WTC11 (cell line): ENCODE results near the gene AOAH. TPM values are rescaled to one million over a fixed set of nuclear protein-coding genes. Genes with fewer than 3 reads are reported as not detected.

Experiments used
- ATAC-seq: fragments of 200-7000 bp; cut with Tn5 transposase; 2 replicates; pipeline ENCODE4 v1.10.0; 2021; ENCODE audit warnings: mild to moderate bottlenecking, moderate library complexity
- CTCF ChIA-PET: fragments of 300-600 bp; sonication (Branson Sonifier 250); formaldehyde crosslinking; loops from one replicate; lab custom pipeline; 2021; ENCODE audit warnings: antibody characterized with exemption; lab: Charles Lee
- POLR2A ChIA-PET: fragments of 350-600 bp; sonication (Branson Sonifier 250); formaldehyde crosslinking; loops from one replicate; lab custom pipeline; 2021; ENCODE audit warnings: antibody characterized with exemption; lab: Charles Lee
- DNase-seq: peaks from one replicate; pipeline ENCODE4 v3.0.0; 2021; ENCODE audit warnings: low spot score
- H3K27ac Mint-ChIP-seq: 2 replicates; pipeline ENCODE4 v1.8.0; 2021; ENCODE audit warnings: mixed read lengths
- H3K27me3 Mint-ChIP-seq: 2 replicates; pipeline ENCODE4 v1.8.0; 2021; ENCODE audit warnings: low read depth, mild to moderate bottlenecking, moderate library complexity, mixed read lengths
- H3K36me3 Mint-ChIP-seq: 2 replicates; pipeline ENCODE4 v1.8.0; 2021; ENCODE audit warnings: mixed read lengths
- H3K4me1 Mint-ChIP-seq: 2 replicates; pipeline ENCODE4 v1.8.0; 2022; ENCODE audit warnings: mixed read lengths
- H3K4me3 Mint-ChIP-seq: 2 replicates; pipeline ENCODE4 v1.8.0; 2021; ENCODE audit warnings: mild to moderate bottlenecking, moderate library complexity, mixed read lengths
- H3K9me3 Mint-ChIP-seq: 2 replicates; pipeline ENCODE4 v1.8.0; 2021; ENCODE audit warnings: mixed read lengths
- CBFB ChIP-seq: sonication (generic); formaldehyde crosslinking; IDR thresholded peaks from 2 replicates; pipeline ENCODE4 v1.8.1; 2022; ENCODE audit warnings: mild to moderate bottlenecking, low read depth, missing genetic modification reagents
- CTCF ChIP-seq: fragments of 200-600 bp; IDR thresholded peaks from 2 replicates; pipeline ENCODE4 v1.8.0; 2022; ENCODE audit warnings: antibody characterized with exemption
- EMX1 ChIP-seq: fragments of 250-450 bp; sonication (Bioruptor Pico); IDR thresholded peaks from 2 replicates; pipeline ENCODE4 v1.8.0; 2021; ENCODE audit warnings: mild to moderate bottlenecking
- GRHL2 ChIP-seq: fragments of 250-450 bp; sonication (Bioruptor Pico); IDR thresholded peaks from 2 replicates; pipeline ENCODE4 v1.8.0; 2022; ENCODE audit warnings: mild to moderate bottlenecking, moderate library complexity; ENCODE audit not compliant: insufficient replicate concordance, severe bottlenecking
- HMGA2 ChIP-seq: fragments of 250-450 bp; sonication (Bioruptor Pico); IDR thresholded peaks from 2 replicates; pipeline ENCODE4 v1.4.0; 2021; ENCODE audit warnings: mild to moderate bottlenecking, moderate library complexity
- IRF2 ChIP-seq: sonication (generic); formaldehyde crosslinking; IDR thresholded peaks from 2 replicates; pipeline ENCODE4 v1.8.0; 2022; ENCODE audit warnings: low read depth, missing genetic modification reagents, borderline replicate concordance
- KAT7 ChIP-seq: sonication (generic); formaldehyde crosslinking; IDR thresholded peaks from 2 replicates; pipeline ENCODE4 v1.8.1; 2023; ENCODE audit warnings: missing genetic modification reagents, mild to moderate bottlenecking, borderline replicate concordance
- PREB ChIP-seq: sonication (generic); formaldehyde crosslinking; IDR thresholded peaks from 2 replicates; pipeline ENCODE4 v1.8.1; 2022; ENCODE audit warnings: mild to moderate bottlenecking, missing genetic modification reagents, moderate library complexity, borderline replicate concordance
- SMAD4 ChIP-seq: sonication (generic); formaldehyde crosslinking; IDR thresholded peaks from 2 replicates; pipeline ENCODE4 v1.8.0; 2022; ENCODE audit warnings: mild to moderate bottlenecking, missing genetic modification reagents
- SOX15 ChIP-seq: fragments of 250-450 bp; sonication (Bioruptor Pico); IDR thresholded peaks from 2 replicates; pipeline ENCODE4 v1.9.0; 2021; ENCODE audit warnings: mild to moderate bottlenecking
- TCF7 ChIP-seq: sonication (generic); formaldehyde crosslinking; IDR thresholded peaks from 2 replicates; pipeline ENCODE4 v1.8.0; 2022; ENCODE audit warnings: mild to moderate bottlenecking, low read depth, missing genetic modification reagents, moderate library complexity
- TEAD1 ChIP-seq: sonication (generic); formaldehyde crosslinking; IDR thresholded peaks from 2 replicates; pipeline ENCODE4 v1.8.0; 2022; ENCODE audit warnings: mild to moderate bottlenecking, missing genetic modification reagents
- ZNF263 ChIP-seq: sonication (generic); formaldehyde crosslinking; IDR thresholded peaks from 2 replicates; pipeline ENCODE4 v1.8.1; 2022; ENCODE audit warnings: low read depth, mild to moderate bottlenecking, moderate library complexity, missing genetic modification reagents
- ZNF317 ChIP-seq: sonication (generic); formaldehyde crosslinking; IDR thresholded peaks from 2 replicates; pipeline ENCODE4 v1.8.1; 2023; ENCODE audit warnings: low read depth, mild to moderate bottlenecking, moderate library complexity, missing genetic modification reagents, borderline replicate concordance
- ZNF396 ChIP-seq: fragments of 250-450 bp; sonication (Bioruptor Pico); IDR thresholded peaks from 2 replicates; pipeline ENCODE4 v1.8.0; 2021; ENCODE audit warnings: mild to moderate bottlenecking, moderate library complexity, borderline replicate concordance
- total RNA-seq: library from RNA; stranded (reverse); gene quantifications from 3 replicates; pipeline ENCODE4 v1.2.3, GENCODE V29; 2021
- TF ChIP-seq, protein P1 (sequence below): sonication (generic); formaldehyde crosslinking; IDR thresholded peaks from 2 replicates; pipeline ENCODE4 v1.8.1; 2023; ENCODE audit warnings: mild to moderate bottlenecking, missing genetic modification reagents
- TF ChIP-seq, protein P2 (sequence below): fragments of 250-450 bp; sonication (Bioruptor Pico); IDR thresholded peaks from 2 replicates; pipeline ENCODE4 v1.9.0; 2021; ENCODE audit warnings: moderate library complexity, mild to moderate bottlenecking, inconsistent platforms, borderline replicate concordance
- TF ChIP-seq, protein P3 (sequence below): sonication (generic); formaldehyde crosslinking; IDR thresholded peaks from 2 replicates; pipeline ENCODE4 v1.8.0; 2022; ENCODE audit warnings: mild to moderate bottlenecking, missing genetic modification reagents
- TF ChIP-seq, protein P4 (sequence below): fragments of 250-450 bp; sonication (Bioruptor Pico); IDR thresholded peaks from 2 replicates; pipeline ENCODE4 v1.8.0; 2021; ENCODE audit warnings: mild to moderate bottlenecking
- TF ChIP-seq, protein P5 (sequence below): fragments of 250-450 bp; sonication (Bioruptor Pico); IDR thresholded peaks from 2 replicates; pipeline ENCODE4 v2.1.2; 2022; ENCODE audit warnings: mild to moderate bottlenecking, moderate library complexity

The AOAH gene
- total RNA-seq, 1 experiment from 2014 or later: 0.31 TPM

DNA sequence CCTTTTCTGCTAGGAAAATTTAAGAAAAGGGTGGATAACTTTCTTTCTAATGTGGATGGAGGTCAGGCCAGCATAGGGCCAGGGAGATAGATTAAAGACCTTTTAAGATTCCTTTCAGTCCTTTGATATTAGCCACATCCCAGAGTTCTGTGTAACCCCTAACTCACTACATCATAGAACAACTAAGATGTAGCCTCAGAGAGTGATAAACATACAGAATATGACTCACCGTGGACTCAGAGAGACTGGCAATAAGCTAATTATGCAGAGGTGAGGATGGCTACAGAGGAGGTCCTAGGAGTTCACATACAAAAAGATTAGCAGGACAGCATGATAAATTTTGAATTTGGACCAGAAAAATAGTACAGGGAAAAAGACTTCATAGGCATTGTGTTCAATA lies 141.0 kb downstream of the AOAH start:
- Mint-ChIP-seq H3K27ac (no peak overlapping the region), H3K4me1 (no peaks in the 10 kb centered on the region), H3K4me3 (no peak overlapping the region), H3K36me3 (peaks cover 13% of the 10 kb centered on the region), H3K27me3 (no peaks in the 10 kb centered on the region), H3K9me3 (peaks cover 18% of the 10 kb centered on the region)
- TF ChIP-seq, protein P1, sequence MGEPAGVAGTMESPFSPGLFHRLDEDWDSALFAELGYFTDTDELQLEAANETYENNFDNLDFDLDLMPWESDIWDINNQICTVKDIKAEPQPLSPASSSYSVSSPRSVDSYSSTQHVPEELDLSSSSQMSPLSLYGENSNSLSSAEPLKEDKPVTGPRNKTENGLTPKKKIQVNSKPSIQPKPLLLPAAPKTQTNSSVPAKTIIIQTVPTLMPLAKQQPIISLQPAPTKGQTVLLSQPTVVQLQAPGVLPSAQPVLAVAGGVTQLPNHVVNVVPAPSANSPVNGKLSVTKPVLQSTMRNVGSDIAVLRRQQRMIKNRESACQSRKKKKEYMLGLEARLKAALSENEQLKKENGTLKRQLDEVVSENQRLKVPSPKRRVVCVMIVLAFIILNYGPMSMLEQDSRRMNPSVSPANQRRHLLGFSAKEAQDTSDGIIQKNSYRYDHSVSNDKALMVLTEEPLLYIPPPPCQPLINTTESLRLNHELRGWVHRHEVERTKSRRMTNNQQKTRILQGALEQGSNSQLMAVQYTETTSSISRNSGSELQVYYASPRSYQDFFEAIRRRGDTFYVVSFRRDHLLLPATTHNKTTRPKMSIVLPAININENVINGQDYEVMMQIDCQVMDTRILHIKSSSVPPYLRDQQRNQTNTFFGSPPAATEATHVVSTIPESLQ (CRISPR knock-in tag): no peak
- no peak for TF ChIP-seq ZNF317 (CRISPR knock-in tag)
- no peak for TF ChIP-seq TEAD1 (CRISPR knock-in tag)
- TF ChIP-seq SOX15: no peak
- TF ChIP-seq HMGA2 (CRISPR knock-in tag): no peak
- CTCF ChIA-PET: no interaction called here
- ATAC-seq (no peak), DNase-seq (no peak)
- POLR2A ChIA-PET: interaction anchor here (0.6 kb wide), 1 partner anchor 197 kb away, joined by 3 read pairs; no protein-coding TSS in a partner anchor

- POLR2A ChIA-PET: no interaction called here
- ATAC-seq: no peak
- H3K27ac Mint-ChIP-seq: no peak overlapping the region
- H3K9me3 Mint-ChIP-seq: peaks cover 50% of the 10 kb centered on the region
- peaks cover 14% of the 10 kb centered on the region for H3K4me1 Mint-ChIP-seq
- peaks cover 33% of the 10 kb centered on the region for H3K36me3 Mint-ChIP-seq
- DNase-seq: no peak
- H3K4me3 Mint-ChIP-seq: no peak overlapping the region
- no peak for TF ChIP-seq GRHL2 (CRISPR knock-in tag)
- no peak for TF ChIP-seq CTCF
- TF ChIP-seq, protein P2, sequence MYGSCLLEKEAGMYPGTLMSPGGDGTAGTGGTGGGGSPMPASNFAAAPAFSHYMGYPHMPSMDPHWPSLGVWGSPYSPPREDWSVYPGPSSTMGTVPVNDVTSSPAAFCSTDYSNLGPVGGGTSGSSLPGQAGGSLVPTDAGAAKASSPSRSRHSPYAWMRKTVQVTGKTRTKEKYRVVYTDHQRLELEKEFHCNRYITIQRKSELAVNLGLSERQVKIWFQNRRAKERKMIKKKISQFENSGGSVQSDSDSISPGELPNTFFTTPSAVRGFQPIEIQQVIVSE (CRISPR knock-in tag): no peak
- no peak for TF ChIP-seq ZNF396
- no peak for TF ChIP-seq ZNF263 (CRISPR knock-in tag)
- TF ChIP-seq TCF7: no peak
- TF ChIP-seq, protein P3, sequence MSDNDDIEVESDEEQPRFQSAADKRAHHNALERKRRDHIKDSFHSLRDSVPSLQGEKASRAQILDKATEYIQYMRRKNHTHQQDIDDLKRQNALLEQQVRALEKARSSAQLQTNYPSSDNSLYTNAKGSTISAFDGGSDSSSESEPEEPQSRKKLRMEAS (CRISPR knock-in tag): no peak
- no peak for TF ChIP-seq PREB (CRISPR knock-in tag)
- TF ChIP-seq, protein P4, sequence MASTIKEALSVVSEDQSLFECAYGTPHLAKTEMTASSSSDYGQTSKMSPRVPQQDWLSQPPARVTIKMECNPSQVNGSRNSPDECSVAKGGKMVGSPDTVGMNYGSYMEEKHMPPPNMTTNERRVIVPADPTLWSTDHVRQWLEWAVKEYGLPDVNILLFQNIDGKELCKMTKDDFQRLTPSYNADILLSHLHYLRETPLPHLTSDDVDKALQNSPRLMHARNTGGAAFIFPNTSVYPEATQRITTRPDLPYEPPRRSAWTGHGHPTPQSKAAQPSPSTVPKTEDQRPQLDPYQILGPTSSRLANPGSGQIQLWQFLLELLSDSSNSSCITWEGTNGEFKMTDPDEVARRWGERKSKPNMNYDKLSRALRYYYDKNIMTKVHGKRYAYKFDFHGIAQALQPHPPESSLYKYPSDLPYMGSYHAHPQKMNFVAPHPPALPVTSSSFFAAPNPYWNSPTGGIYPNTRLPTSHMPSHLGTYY (CRISPR knock-in tag): no peak
- no peak for TF ChIP-seq EMX1
- TF ChIP-seq CBFB (CRISPR knock-in tag): no peak
- TF ChIP-seq SMAD4 (CRISPR knock-in tag): no peak
- TF ChIP-seq SOX15: no peak
- TF ChIP-seq, protein P5, sequence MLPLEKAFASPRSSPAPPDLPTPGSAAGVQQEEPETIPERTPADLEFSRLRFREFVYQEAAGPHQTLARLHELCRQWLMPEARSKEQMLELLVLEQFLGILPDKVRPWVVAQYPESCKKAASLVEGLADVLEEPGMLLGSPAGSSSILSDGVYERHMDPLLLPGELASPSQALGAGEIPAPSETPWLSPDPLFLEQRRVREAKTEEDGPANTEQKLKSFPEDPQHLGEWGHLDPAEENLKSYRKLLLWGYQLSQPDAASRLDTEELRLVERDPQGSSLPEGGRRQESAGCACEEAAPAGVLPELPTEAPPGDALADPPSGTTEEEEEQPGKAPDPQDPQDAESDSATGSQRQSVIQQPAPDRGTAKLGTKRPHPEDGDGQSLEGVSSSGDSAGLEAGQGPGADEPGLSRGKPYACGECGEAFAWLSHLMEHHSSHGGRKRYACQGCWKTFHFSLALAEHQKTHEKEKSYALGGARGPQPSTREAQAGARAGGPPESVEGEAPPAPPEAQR: no peak
- TF ChIP-seq IRF2 (CRISPR knock-in tag): no peak
- TF ChIP-seq KAT7 (CRISPR knock-in tag): no peak
- H3K27me3 Mint-ChIP-seq: no peaks in the 10 kb centered on the region
- CTCF ChIA-PET: no interaction called here
These were observed 148.5 kb downstream of the AOAH start for GRCh38 chr7:36575832-36576231.
